ENCODE measurements around the gene CDK14.

The CDK14 gene

DNA sequence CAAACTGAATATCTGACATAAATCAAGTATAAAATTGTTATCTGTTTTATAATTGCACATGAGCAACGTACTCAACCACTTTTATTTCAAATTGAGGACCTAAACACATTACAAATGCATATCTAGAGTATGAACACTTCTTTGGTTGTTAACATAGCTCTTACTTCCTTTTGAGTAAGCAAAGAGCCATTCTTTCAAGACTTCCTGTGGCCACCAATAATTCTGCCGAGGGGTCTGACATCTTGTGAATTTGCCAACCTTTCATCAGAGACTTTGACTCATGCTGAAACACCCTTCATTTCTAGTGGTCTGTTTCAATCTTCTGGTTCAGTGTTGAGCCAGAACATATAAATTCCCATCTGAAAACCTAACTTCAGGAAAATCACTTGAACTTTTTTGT, 59.4 kb downstream of the CDK14 start:
- TF ChIP-seq, protein P1, sequence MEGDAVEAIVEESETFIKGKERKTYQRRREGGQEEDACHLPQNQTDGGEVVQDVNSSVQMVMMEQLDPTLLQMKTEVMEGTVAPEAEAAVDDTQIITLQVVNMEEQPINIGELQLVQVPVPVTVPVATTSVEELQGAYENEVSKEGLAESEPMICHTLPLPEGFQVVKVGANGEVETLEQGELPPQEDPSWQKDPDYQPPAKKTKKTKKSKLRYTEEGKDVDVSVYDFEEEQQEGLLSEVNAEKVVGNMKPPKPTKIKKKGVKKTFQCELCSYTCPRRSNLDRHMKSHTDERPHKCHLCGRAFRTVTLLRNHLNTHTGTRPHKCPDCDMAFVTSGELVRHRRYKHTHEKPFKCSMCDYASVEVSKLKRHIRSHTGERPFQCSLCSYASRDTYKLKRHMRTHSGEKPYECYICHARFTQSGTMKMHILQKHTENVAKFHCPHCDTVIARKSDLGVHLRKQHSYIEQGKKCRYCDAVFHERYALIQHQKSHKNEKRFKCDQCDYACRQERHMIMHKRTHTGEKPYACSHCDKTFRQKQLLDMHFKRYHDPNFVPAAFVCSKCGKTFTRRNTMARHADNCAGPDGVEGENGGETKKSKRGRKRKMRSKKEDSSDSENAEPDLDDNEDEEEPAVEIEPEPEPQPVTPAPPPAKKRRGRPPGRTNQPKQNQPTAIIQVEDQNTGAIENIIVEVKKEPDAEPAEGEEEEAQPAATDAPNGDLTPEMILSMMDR (IDR thresholded peaks at IDR 0.05; ENCODE audit: low read depth, low read length): no peak
- no peak for DNase-seq (ENCODE audit: extremely low read depth, low read depth)

DNA sequence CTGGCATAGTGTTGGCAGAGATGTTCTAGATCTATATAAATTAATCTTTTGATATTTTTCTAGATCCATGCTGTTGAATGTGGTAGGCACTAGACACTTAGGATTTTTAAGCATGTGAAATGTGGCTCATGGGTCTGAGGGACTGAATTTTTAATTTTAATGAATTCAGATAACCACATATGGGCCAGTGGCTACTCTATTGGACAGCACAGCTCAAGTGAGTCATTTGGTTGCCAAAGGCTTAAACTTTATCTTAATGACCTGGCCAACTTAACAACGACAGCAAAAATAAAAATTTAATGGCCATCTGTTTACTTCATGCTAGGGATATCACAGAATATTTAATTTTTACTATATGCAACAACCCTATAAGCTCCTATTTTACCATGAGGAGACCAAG, 61.4 kb downstream of the CDK14 start:
- no peak for DNase-seq (ENCODE audit: extremely low read depth, low read depth)
- TF ChIP-seq, protein P1 (IDR thresholded peaks at IDR 0.05; ENCODE audit: low read depth, low read length): no peak

DNA sequence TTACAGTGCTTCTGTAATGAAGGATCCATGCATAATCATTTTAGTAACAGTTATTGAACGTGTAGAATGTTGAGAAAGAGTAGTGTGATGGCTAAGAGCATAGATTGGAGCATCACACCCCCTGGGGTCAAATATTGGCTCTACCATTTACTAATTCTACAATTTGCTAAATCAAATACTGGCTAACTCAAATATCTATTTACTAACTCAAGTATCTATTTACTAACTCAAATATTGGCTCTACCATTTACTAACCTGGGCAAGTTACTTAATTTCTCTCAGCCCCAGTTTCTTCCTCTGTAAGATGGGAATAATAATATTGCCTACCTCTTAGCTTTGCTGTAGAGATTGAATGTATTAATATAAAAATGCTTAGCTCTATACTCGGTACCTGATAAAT, 64.0 kb downstream of the CDK14 start:
- DNase-seq (ENCODE audit: extremely low read depth, low read depth): no peak
- TF ChIP-seq, protein P1 (IDR thresholded peaks at IDR 0.05; ENCODE audit: low read depth, low read length): no peak

DNA sequence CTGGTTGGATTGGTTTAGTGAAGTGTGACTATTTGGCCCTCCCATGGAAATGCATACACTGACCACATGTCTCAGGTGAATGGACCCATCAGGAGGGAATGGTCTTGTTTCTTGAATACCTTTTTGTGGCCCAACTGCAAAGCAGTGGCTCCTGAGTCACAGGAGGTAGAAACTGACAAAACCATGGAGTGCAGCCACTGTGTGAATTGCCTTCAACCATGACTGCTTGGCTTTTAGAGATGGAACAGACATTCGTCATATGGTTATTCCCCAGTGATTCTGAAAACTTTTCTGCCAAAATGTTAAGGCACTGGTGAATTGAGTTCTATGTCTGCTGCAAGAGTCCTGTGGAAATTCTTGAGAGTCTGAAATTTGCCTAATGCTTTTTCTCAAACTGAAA, 64.7 kb downstream of the CDK14 start:
- no peak for DNase-seq (ENCODE audit: extremely low read depth, low read depth)
- TF ChIP-seq, protein P1 (IDR thresholded peaks at IDR 0.05; ENCODE audit: low read depth, low read length): no peak

DNA sequence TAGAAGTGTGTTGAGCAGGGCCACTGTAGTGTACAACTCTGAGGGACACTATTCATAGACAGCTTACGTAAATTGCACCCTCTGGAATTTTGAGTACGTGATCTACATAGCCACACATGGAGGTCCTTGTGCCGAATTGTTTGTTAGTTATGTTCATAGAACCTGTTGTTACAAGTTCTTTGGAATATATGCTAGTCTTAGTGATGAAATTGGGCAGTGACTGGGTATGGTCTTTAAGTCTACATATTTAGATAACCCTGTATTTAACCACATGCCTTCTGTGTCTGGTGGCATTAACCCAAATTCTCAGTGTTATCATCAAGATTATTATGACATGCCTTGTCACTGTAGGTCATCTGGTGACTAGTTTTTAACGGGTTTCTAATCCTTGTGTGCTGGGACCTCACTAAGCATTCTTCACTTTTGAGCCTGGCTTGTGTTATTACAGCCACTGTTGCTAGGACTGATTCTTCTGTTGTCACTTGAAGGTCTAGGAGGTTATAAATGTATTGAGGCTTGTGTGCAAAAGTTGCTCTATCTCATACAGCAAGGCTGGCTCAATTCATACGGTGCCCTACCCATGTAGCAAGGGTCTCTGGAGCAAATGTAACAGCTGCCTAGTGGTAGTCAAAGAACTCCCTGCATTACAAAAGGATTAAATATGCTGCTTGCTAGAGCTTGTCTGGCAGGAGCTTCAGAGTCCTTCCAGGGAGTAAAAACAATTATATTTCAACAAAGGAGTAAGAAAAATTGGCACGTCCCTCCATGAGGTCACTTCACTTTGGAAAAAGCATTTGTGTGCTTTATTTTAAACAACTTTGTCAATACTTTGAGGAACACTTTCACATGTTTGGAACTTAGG, 65.4 kb downstream of the CDK14 start:
- TF ChIP-seq, protein P1 (IDR thresholded peaks at IDR 0.05; ENCODE audit: low read depth, low read length): no peak
- DNase-seq (ENCODE audit: extremely low read depth, low read depth): no peak

DNA sequence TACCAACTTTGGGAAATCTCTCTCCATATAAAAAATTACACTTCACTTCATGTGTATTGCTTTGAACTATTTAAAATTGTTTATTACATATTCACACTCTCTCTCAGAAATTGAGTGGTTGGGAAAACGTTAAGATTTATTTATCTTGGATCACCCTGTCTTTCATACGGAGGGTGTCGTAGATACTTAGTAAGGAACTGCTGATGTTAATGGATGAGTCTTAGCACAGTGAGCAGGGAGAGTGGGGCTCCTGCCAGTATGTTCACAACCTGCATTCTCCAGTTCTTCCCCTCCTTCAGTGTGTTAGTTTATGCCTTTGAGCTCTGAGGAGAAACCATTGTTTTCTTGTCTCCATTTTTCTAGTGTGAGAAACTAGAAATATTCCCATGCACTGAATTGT, 67.1 kb downstream of the CDK14 start:
- TF ChIP-seq, protein P1 (IDR thresholded peaks at IDR 0.05; ENCODE audit: low read depth, low read length): no peak
- DNase-seq (ENCODE audit: extremely low read depth, low read depth): no peak

DNA sequence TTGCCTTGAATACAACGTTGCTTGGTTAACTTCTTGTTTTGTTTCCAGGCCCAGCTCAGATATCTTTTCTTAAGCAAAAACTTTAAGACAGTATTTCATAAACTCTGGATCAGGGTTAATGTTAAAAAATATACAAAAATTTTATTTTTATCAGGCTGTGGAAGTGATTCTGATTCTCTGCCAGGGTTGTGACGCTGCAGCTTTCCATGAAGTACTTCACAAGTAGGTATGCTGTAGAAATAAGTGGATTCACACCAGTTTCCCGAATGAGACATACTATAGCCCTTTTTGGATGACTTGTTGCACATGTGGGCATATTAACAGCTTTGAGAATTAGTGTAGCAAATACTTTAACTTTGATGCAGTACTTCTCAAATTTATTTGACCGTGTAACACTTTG, 70.1 kb downstream of the CDK14 start:
- TF ChIP-seq, protein P1 (IDR thresholded peaks at IDR 0.05; ENCODE audit: low read depth, low read length): no peak
- peak; percentile 30 for DNase-seq (ENCODE audit: extremely low read depth, low read depth)

Data from AG09319 (cell line).